ENCODE results near the gene RAB24. TPM values are rescaled to one million over a fixed set of nuclear protein-coding genes. Genes with fewer than 3 reads are reported as not detected.

The RAB24 gene
- total and polyA plus RNA-seq, 4 donors = 8.5 to 19.0 (median 12.0) TPM

GRCh38 chr5:177351392-177352329, 48.1 kb upstream of the RAB24 start, which contains the start of gene LMAN2:
TSS of gene LMAN2 (minus strand) at chr5:177351668. CDS start at chr5:177351647, 21 bp downstream.
- TF ChIP-seq, protein P1, sequence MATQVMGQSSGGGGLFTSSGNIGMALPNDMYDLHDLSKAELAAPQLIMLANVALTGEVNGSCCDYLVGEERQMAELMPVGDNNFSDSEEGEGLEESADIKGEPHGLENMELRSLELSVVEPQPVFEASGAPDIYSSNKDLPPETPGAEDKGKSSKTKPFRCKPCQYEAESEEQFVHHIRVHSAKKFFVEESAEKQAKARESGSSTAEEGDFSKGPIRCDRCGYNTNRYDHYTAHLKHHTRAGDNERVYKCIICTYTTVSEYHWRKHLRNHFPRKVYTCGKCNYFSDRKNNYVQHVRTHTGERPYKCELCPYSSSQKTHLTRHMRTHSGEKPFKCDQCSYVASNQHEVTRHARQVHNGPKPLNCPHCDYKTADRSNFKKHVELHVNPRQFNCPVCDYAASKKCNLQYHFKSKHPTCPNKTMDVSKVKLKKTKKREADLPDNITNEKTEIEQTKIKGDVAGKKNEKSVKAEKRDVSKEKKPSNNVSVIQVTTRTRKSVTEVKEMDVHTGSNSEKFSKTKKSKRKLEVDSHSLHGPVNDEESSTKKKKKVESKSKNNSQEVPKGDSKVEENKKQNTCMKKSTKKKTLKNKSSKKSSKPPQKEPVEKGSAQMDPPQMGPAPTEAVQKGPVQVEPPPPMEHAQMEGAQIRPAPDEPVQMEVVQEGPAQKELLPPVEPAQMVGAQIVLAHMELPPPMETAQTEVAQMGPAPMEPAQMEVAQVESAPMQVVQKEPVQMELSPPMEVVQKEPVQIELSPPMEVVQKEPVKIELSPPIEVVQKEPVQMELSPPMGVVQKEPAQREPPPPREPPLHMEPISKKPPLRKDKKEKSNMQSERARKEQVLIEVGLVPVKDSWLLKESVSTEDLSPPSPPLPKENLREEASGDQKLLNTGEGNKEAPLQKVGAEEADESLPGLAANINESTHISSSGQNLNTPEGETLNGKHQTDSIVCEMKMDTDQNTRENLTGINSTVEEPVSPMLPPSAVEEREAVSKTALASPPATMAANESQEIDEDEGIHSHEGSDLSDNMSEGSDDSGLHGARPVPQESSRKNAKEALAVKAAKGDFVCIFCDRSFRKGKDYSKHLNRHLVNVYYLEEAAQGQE (IDR thresholded peaks at IDR 0.05) = no peak
- TF ChIP-seq ZBTB33 (IDR thresholded peaks at IDR 0.05) (no peak), YY1 (IDR thresholded peaks at IDR 0.05) (peak; percentile 98), FOXA1 (IDR thresholded peaks at IDR 0.05) (no peak), TAF1 (conservative IDR thresholded peaks at IDR 0.05) (peak; percentile 59), NR2F2 (IDR thresholded peaks at IDR 0.05) (peak; percentile 60), FOXA2 (IDR thresholded peaks at IDR 0.05) (no peak), HNF4A (conservative IDR thresholded peaks at IDR 0.05) (no peak), ATF3 (IDR thresholded peaks at IDR 0.05) (peak; percentile 19), RXRA (IDR thresholded peaks at IDR 0.05) (peak in 1 of 2 donors; percentile 33), EGR1 (IDR thresholded peaks at IDR 0.05; ENCODE audit: low read depth in 2 of 2) (no peak), RAD21 (IDR thresholded peaks at IDR 0.05) (peak in 1 of 2 donors; percentile 34), GABPA (IDR thresholded peaks at IDR 0.05 in 1 of 2, conservative IDR thresholded peaks at IDR 0.05 in 1 of 2) (peak; percentile 99), JUND (IDR thresholded peaks at IDR 0.05) (no peak), CTCF (IDR thresholded peaks at IDR 0.05; ENCODE audit: low read depth, low read length, missing input control) (no peak), HNF4G (IDR thresholded peaks at IDR 0.05) (no peak), SP1 (IDR thresholded peaks at IDR 0.05) (peak; percentile 95)
- TF ChIP-seq, protein P2, sequence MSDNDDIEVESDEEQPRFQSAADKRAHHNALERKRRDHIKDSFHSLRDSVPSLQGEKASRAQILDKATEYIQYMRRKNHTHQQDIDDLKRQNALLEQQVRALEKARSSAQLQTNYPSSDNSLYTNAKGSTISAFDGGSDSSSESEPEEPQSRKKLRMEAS (IDR thresholded peaks at IDR 0.05) = no peak
- H3K27ac ChIP-seq (ENCODE audit: low read depth in 1 of 2, low read length in 2 of 2) = peak within 1 kb of the TSS; percentile 83 to 96
- peak within 1 kb of the TSS; percentile 75 to 99 (median 93) for H3K4me3 ChIP-seq (ENCODE audit: low read depth in 1 of 3, low read length in 3 of 3)
- H3K27me3 ChIP-seq (ENCODE audit: control insufficient read depth in 4 of 4, insufficient read depth in 4 of 4, low read length in 3 of 4) = no peaks in the 10 kb centered on the region
- peak; percentile 92 for DNase-seq (ENCODE audit: low spot score)
- no peaks in the 10 kb centered on the region for H3K9me3 ChIP-seq (ENCODE audit: control insufficient read depth in 4 of 4, low read length in 3 of 4)
- H3K9ac ChIP-seq (ENCODE audit: low read depth in 1 of 2, low read length in 2 of 2) = peak within 1 kb of the TSS; percentile 84 to 94
- peaks cover 19 to 65% (median 55%) of the 10 kb centered on the region in 4 donors for H3K4me1 ChIP-seq (ENCODE audit: control insufficient read depth in 4 of 4, insufficient read depth in 4 of 4, low read length in 3 of 4)
- H3K36me3 ChIP-seq (ENCODE audit: control insufficient read depth in 4 of 4, insufficient read depth in 3 of 4, low read depth in 1 of 4, low read length in 3 of 4) = peaks cover 0 to 9% (median 1%) of the 10 kb centered on the region in 4 donors
- 7% methylated on average over 55 of the region's 55 CpGs for WGBS
